ENCODE data around the gene HDX. TPM values are rescaled to one million over a fixed set of nuclear protein-coding genes. Genes with fewer than 3 reads are reported as not detected.
"Not testable (repeated sequence)": the region's sequence is repeated elsewhere in the genome, so short reads cannot be mapped to it uniquely, and the experiment has no call there.

Gene HDX
- total RNA-seq, 1 donor from 2014 or later: 0.48 TPM

DNA sequence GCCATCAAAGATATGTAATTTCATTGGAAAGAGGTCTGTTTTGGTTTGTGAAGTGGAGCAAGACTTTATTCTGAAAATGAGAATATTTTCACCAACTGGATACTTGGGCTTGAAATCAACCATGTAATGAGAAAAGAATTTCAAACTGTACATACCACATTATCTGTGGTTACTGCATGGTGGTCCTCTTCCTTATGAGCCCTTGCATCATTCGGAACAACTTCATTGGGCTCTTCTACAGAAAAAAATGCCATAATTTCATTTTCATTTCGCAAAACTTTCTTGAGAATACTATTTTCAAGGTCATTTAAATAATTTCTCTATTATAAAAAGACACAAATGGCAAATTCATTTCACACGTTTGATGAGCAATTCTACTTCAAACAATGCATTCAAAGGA, 165.6 kb downstream of the HDX start:
- ATAC-seq: no peak

DNA sequence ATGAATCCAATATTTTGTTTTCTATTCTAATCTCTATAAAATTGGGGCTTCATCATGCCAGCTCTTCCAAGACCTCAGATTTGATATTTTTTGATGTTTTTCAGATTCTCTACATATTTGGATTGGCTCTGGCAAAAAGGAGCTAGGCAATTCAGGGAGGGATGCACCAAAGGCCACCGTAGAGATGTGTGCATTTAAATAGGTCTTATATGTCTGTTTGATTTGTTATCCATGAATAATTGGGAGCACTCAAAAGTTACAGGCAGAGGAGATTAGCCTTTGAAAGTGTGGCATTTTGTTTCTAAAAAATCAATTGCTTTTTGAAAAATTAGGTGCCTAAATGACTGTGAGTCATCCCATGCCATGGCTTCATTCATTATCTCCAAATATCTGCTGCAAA, 167.1 kb downstream of the HDX start:
- no peak for ATAC-seq

DNA sequence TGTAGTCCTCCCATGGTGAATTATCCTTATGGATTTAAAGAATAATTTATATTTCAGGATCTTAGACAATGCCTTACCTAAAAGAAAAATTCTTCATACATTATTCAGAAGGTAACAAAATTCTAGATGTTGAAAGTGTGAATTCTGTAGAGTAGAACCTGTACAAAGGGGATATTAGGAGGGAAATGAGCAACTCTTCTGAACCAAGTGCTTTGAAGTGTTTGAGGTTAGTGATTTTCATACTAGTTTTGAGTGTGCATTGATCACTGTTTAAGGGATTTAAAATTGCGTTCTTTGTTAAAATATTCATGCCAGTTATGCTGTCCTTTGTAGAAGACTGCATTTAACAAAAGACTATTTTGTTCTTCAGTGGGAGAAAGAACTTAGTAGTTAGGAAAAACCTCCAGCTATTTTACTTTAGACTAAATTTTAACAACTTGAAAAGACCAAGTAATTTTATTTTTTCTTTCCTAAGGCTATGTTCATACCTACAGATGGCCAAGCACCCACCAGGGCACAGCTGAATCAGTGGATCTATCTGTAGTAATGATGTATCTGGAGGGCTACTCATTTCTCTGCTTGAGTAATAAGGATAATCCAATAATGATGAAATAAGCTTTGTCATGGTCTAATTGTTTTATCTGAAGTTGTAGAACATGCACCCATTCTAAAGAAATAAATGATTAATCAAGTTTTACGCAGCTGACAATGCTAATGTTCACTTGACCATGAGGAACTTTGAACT, 180.0 kb downstream of the HDX start:
- ATAC-seq: no peak

DNA sequence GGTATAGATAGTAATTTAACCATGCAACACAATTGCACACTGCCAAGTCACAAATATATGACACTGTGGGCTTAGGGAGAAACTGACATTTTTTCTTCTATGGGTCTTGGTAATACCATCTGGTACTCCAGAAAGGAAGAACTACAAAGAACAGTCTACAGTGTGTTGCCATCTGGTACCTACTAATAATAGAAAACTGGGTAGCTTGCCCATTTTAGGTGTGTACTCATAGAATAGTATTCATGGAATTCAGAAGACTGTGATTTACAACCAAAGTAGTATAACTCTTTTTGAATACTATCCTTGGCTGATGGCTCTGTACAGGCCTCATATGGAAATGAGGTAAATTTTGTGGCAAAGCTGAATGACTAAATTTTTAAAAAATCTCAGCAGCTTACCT, 181.6 kb downstream of the HDX start:
- no peak for ATAC-seq

DNA sequence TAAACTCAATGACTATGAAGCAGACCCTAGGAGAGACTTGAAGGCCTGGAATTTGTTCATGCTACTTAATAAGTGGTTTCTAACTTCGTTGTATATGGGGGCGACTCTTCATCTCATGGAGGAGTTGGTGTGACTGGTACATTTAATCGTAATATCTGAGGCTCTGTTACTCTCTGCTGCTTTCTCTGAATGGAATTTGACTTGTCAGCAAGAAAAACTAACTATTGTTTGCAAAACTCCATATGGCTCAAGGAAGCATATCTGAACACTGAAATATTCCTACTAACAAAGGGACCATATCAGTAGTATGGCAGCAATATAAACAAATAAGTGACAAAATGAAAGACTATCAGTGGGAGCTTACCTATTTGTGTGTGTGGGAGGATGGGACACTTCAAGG, 182.2 kb downstream of the HDX start:
- no peak for ATAC-seq

DNA sequence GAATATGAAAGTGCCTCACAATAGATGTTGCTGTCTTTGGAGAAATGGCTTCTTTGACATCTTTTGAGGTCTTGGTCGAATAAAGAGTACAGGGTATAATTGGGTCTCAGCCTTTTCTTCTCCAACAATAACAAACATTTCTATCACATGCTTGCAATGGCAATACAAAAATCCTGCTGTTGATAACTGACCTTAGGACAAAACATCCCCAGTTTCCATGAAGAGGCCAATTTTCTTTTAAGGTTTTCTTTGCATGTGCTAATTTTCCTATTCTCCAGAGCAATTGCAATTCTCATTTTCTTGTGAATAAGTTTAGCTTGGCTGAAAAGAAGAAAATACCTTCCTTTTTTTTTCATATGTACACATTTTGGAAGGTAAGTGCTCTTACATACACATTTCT, 183.6 kb downstream of the HDX start:
- ATAC-seq: no peak

DNA sequence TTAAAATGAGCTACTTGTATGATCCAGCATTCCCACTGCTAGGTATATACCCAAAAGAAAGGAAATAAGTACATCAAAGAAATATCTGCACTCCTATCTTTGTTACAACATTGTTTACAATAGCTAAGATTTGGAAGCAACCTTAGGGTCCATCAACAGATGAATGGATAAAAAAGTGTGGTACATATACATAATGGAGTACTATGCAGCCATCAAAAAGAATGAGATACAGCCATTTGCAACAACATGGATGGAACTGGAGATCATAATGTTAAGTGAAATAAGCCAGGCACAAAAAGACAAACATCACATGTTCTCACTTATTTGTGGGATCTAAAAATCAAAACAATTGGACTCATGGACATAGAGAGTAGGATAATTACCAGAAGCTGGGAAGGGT, 186.3 kb downstream of the HDX start:
- not testable (repeated sequence) for ATAC-seq
